ENCODE data around the gene ETHE1.
"Not testable (repeated sequence)": the region's sequence is repeated elsewhere in the genome, so short reads cannot be mapped to it uniquely, and the experiment has no call there.

Gene ETHE1

GRCh38 chr19:43522929-43523328, 4.1 kb downstream of the ETHE1 start:
- no peak for DNase-seq

- peak; percentile 21 for DNase-seq
Measured at GRCh38 chr19:43519436-43520088, 7.4 kb downstream of the ETHE1 start.

GRCh38 chr19:43518051-43518450, 8.9 kb downstream of the ETHE1 start:
- DNase-seq = no peak

GRCh38 chr19:43512399-43512798, 14.6 kb downstream of the ETHE1 start:
- DNase-seq = not testable (repeated sequence)

GRCh38 chr19:43511324-43511723, 15.7 kb downstream of the ETHE1 start:
- DNase-seq = no peak

GRCh38 chr19:43510713-43511112, 16.3 kb downstream of the ETHE1 start:
- DNase-seq = no peak

- no peak for DNase-seq
Measured at GRCh38 chr19:43507880-43508279, 19.1 kb downstream of the ETHE1 start.

GRCh38 chr19:43506629-43507028, 20.4 kb downstream of the ETHE1 start:
- DNase-seq = no peak

GRCh38 chr19:43505941-43506340, 21.1 kb downstream of the ETHE1 start:
- DNase-seq = no peak

- DNase-seq = no peak
Measured at GRCh38 chr19:43505186-43505456, 21.9 kb downstream of the ETHE1 start.

- no peak for DNase-seq
Measured at GRCh38 chr19:43504426-43505185, 22.4 kb downstream of the ETHE1 start, which contains the start of gene PHLDB3. Gene PHLDB3 (minus strand): TSS chr19:43504746. CDS start chr19:43504118, 628 bp downstream.

- DNase-seq = peak; percentile 85
Measured at GRCh38 chr19:43503501-43504425, 23.2 kb downstream of the ETHE1 start.

- DNase-seq = no peak
Measured at GRCh38 chr19:43502419-43502976, 24.5 kb downstream of the ETHE1 start.

GRCh38 chr19:43501661-43502418, 25.2 kb downstream of the ETHE1 start:
- no peak for DNase-seq

- no peak for DNase-seq
Measured at GRCh38 chr19:43499042-43499441, 28.0 kb downstream of the ETHE1 start.

- no peak for DNase-seq
Measured at GRCh38 chr19:43498233-43498842, 28.7 kb downstream of the ETHE1 start.

- DNase-seq = no peak
Measured at GRCh38 chr19:43496960-43497359, 30.0 kb downstream of the ETHE1 start.

GRCh38 chr19:43495082-43495481, 31.9 kb downstream of the ETHE1 start:
- DNase-seq = no peak

- no peak for DNase-seq
Measured at GRCh38 chr19:43490759-43491158, 36.2 kb downstream of the ETHE1 start.

- DNase-seq = no peak
Measured at GRCh38 chr19:43489979-43490599, 36.9 kb downstream of the ETHE1 start.

GRCh38 chr19:43489310-43489709, 37.7 kb downstream of the ETHE1 start:
- no peak for DNase-seq

- DNase-seq = no peak
Measured at GRCh38 chr19:43488179-43488578, 38.8 kb downstream of the ETHE1 start.

Measured in NK-92 treated with Interleukin-12 subunit alpha and Interleukin-12 subunit beta, amount 100 ng/mL, for 24 hours (cell line).